GM12891 (cell line): ENCODE measurements around the gene CBX1.

Experiments
- POLR2A ChIP-seq: IDR thresholded peaks from 2 replicates; pipeline ENCODE4 v1.6.1; 2011; ENCODE audit warnings: low read depth, low read length, control low read depth
- POLR2AphosphoS5 ChIP-seq: IDR thresholded peaks from 2 replicates; pipeline ENCODE4 v1.6.1; 2011; ENCODE audit warnings: low read depth, low read length, control low read depth
- TAF1 ChIP-seq: IDR thresholded peaks from 2 replicates; pipeline ENCODE4 v1.6.1; 2011; ENCODE audit warnings: low read depth, low read length, control low read depth

DNA sequence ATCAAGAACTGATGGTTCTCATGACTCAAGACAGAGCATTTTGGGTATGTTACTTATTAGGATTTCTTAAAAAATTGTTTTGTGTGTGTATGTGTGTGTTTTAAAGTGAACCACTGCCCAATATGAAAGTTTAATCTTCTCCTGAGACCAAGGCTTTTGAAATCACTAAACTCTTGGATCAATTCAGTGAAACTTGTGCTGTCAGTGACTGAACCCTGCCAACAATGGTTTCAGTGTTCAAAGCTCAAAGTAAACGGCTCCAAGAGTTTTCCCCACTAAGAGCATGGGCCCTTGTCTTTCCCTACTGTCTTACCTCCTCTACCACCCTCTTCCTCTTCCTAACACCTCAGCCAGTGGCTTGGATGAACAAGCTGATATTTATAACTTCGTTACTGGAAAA, 31.1 kb downstream of the CBX1 start:
- TF ChIP-seq POLR2AphosphoS5: no peak
- TF ChIP-seq POLR2A: no peak
- no peak for TF ChIP-seq TAF1
